Lower lobe of right lung (tissue), 2 donors: ENCODE data around the gene TPTE2. TPM values are rescaled to one million over a fixed set of nuclear protein-coding genes. Genes with fewer than 3 reads are reported as not detected.
"Not testable (repeated sequence)": the region's sequence is repeated elsewhere in the genome, so short reads cannot be mapped to it uniquely, and the experiment has no call there.

ENCODE experiments used
- ATAC-seq, 2 donors: fragments of 200-7000 bp; cut with Tn5 transposase; one replicate each; pipeline ENCODE4 v1.9.1; 2020 to 2022; ENCODE audit warnings: mild to moderate bottlenecking in 2 of 2, moderate library complexity in 2 of 2
- DNase-seq: peaks from one replicate; pipeline ENCODE4 v3.0.0-alpha.2; 2020
- H3K27ac ChIP-seq: fragments of 200-600 bp; one replicate; pipeline ENCODE4 v1.8.0; 2022
- H3K27me3 ChIP-seq: fragments of 200-600 bp; one replicate; pipeline ENCODE4 v1.8.0; 2022; ENCODE audit warnings: low read depth
- H3K36me3 ChIP-seq: fragments of 200-600 bp; one replicate; pipeline ENCODE4 v1.8.0; 2022; ENCODE audit warnings: mild to moderate bottlenecking
- H3K4me1 ChIP-seq: fragments of 200-600 bp; one replicate; pipeline ENCODE4 v1.8.0; 2022
- H3K4me3 ChIP-seq: fragments of 200-600 bp; one replicate; pipeline ENCODE4 v1.8.0; 2022; ENCODE audit warnings: mild to moderate bottlenecking
- H3K9me3 ChIP-seq: fragments of 200-600 bp; one replicate; pipeline ENCODE4 v1.8.0; 2022
- CTCF ChIP-seq: fragments of 200-600 bp; IDR thresholded peaks from one replicate; pipeline ENCODE4 v1.8.0; 2022; ENCODE audit warnings: antibody characterized with exemption, mild to moderate bottlenecking
- intact Hi-C: fragments of 100-400 bp; cut with DNase I; formaldehyde crosslinking; loops from one replicate; pipeline ENCODE4 v1.11.0; 2022
- total RNA-seq: library from RNA; stranded (reverse); fragmentation: NEBNext Ultra II Directional; extraction: Animal tissue kit (Norgen Biotek cat#: 25700); gene quantifications from one replicate; pipeline ENCODE4 v1.2.1, GENCODE V29; 2021
- donor health status: DM: no; HTN: yes; CAD: no; lungs with severe emphysema.

Gene TPTE2
- total RNA-seq, 1 donor from 2014 or later, result not detected

GRCh38 chr13:19561585-19561984 is 253 bp upstream of the TPTE2 start:
- ATAC-seq, result peak in 1 of 2 donors; percentile 9
- no peaks in the 10 kb centered on the region for H3K9me3 ChIP-seq

GRCh38 chr13:19560672-19561071 is 660 bp downstream of the TPTE2 start:
- ATAC-seq, result peak; percentile 19 to 20
- DNase-seq, H3K4me1 ChIP-seq, H3K36me3 ChIP-seq, H3K9me3 ChIP-seq, H3K27me3 ChIP-seq, H3K4me3 ChIP-seq, intact Hi-C loops, H3K27ac ChIP-seq: not testable (repeated sequence)

More at GRCh38 chr13:19561585-19561984, 253 bp upstream of the TPTE2 start:
- no peaks in the 10 kb centered on the region for H3K4me1 ChIP-seq
- intact Hi-C loops, result no loop called here
- H3K4me3 ChIP-seq, result no peak overlapping the region
- no peak for DNase-seq
- H3K27me3 ChIP-seq, result peaks cover 10% of the 10 kb centered on the region
- H3K36me3 ChIP-seq, result no peaks in the 10 kb centered on the region
- no peak overlapping the region for H3K27ac ChIP-seq
- TF ChIP-seq CTCF, result no peak

- H3K36me3 ChIP-seq, DNase-seq, H3K4me1 ChIP-seq, H3K27ac ChIP-seq, H3K9me3 ChIP-seq, intact Hi-C loops, H3K4me3 ChIP-seq, H3K27me3 ChIP-seq: not testable (repeated sequence)
- peak in 1 of 2 donors; percentile 50 for ATAC-seq
Observed at GRCh38 chr13:19559739-19560138, 1.6 kb downstream of the TPTE2 start.

- intact Hi-C loops, DNase-seq, H3K36me3 ChIP-seq, H3K27ac ChIP-seq, H3K4me1 ChIP-seq, H3K27me3 ChIP-seq, H3K4me3 ChIP-seq, H3K9me3 ChIP-seq: not testable (repeated sequence)
- peak in 1 of 2 donors; percentile 32 for ATAC-seq
Observed at GRCh38 chr13:19557287-19557686, 4.0 kb downstream of the TPTE2 start.

- H3K4me1 ChIP-seq, ATAC-seq, H3K27me3 ChIP-seq, H3K27ac ChIP-seq, DNase-seq, H3K36me3 ChIP-seq, H3K9me3 ChIP-seq, H3K4me3 ChIP-seq: not testable (repeated sequence)
- intact Hi-C loops, result loop anchor here (10.0 kb wide), 1 partner anchor 1726 kb away; no protein-coding TSS in a partner anchor
Observed at GRCh38 chr13:19549245-19549644, 12.1 kb downstream of the TPTE2 start.

- intact Hi-C loops, ATAC-seq, H3K27me3 ChIP-seq, H3K4me3 ChIP-seq, H3K4me1 ChIP-seq, DNase-seq, H3K9me3 ChIP-seq, H3K27ac ChIP-seq, H3K36me3 ChIP-seq: not testable (repeated sequence)
Observed at GRCh38 chr13:19525634-19526033, 35.7 kb downstream of the TPTE2 start.

GRCh38 chr13:19519049-19519448 is 42.3 kb downstream of the TPTE2 start:
- Histone ChIP-seq H3K27ac (no peak overlapping the region), H3K27me3 (no peaks in the 10 kb centered on the region), H3K9me3 (no peaks in the 10 kb centered on the region), H3K4me1 (no peaks in the 10 kb centered on the region), H3K36me3 (no peaks in the 10 kb centered on the region), H3K4me3 (no peak overlapping the region)
- DNase-seq, result no peak
- ATAC-seq, result no peak
- TF ChIP-seq CTCF, result no peak
- intact Hi-C loops, result no loop called here

- intact Hi-C loops, H3K4me3 ChIP-seq: not testable (repeated sequence)
Observed at GRCh38 chr13:19507623-19508022, 53.7 kb downstream of the TPTE2 start.

GRCh38 chr13:19460126-19460525 is 101.2 kb downstream of the TPTE2 start:
- H3K4me3 ChIP-seq, H3K27me3 ChIP-seq, ATAC-seq, DNase-seq, H3K36me3 ChIP-seq, intact Hi-C loops, H3K9me3 ChIP-seq, H3K27ac ChIP-seq, H3K4me1 ChIP-seq: not testable (repeated sequence)

More at GRCh38 chr13:19507623-19508022, 53.7 kb downstream of the TPTE2 start:
- not testable (repeated sequence) for H3K9me3 ChIP-seq, H3K36me3 ChIP-seq, ATAC-seq, H3K27me3 ChIP-seq, H3K4me1 ChIP-seq, DNase-seq, H3K27ac ChIP-seq
